Stimulated activated CD4-positive, alpha-beta T cell treated with anti-CD3 and anti-CD28 coated beads, TNF-alpha, amount 100 ng/mL, for 4 hours (primary cell): ENCODE results near the gene IDS.

Source experiments
- DNase-seq, 3 experiments: peaks; one replicate each; pipeline ENCODE4 v3.0.0-alpha.2; 2020; ENCODE audit warnings: low read depth in 3 of 3

The IDS gene

DNA sequence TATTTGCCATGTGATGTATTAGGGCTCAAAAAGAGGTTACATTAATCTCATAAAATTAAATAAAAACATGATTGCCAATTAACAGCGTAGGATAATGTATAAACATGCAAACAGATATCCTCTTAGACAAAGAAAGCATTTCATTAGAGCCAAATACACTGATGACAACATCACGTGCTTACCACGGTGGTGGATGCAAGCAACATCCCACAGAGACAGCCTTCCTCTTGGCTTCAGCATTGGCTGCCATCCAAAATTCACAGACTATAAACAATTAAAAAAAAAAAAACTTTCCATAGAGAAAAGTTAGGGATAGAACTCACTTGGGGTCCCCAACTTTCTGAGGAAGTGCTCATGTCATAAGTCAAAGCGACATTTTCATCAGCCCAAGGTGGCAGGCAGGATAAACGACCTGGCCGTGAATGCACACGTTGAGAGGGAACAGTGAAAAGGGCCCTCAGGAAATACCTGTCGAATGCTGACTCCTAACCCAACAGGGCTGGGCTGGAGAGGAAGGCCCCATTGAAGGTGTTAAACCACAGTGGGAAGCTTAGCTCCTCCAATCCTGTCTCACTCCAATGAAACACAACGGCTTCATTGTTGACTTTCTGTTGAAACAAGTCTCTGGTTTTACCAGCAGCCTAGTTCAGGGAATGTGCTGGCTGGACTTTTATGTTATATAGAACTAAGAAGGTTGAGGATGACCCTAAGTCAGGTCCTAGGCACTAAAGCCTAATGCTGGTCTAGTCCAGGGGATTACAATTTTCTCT lies 48.4 kb downstream of the IDS start:
- DNase-seq: no peak

- no peak for DNase-seq
These were observed 49.2 kb downstream of the IDS start for GRCh38 chrX:149455934-149456333.

GRCh38 chrX:149453906-149454822 lies 50.9 kb downstream of the IDS start:
- DNase-seq: no peak

DNA sequence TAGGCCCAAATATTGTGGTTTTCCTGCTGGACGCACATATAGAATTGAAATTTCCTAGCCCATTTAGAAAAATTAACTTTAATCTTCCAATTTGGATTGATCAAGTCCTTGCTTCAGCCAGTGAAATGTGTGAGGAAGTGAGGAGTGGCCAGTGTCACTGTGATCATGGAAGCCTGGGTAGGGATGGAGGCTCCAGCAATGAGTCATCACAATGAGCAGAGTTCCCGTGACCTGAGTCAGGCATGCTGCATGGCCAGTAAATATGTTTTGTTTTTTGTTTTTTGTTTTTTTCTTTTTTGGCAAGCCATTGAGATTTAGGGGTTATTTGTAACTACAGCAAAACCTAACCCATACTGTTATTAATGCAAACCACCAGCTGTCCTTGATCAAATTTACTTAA lies 52.1 kb downstream of the IDS start:
- no peak for DNase-seq

- no peak for DNase-seq
These were observed 71.7 kb downstream of the IDS start for GRCh38 chrX:149433451-149433850.

GRCh38 chrX:149433051-149433450 lies 72.1 kb downstream of the IDS start:
- DNase-seq: no peak
